WTC11 (cell line): ENCODE results near the gene B4GALT2. TPM values are rescaled to one million over a fixed set of nuclear protein-coding genes. Genes with fewer than 3 reads are reported as not detected.

Experiments used
- ATAC-seq: fragments of 200-7000 bp; cut with Tn5 transposase; 2 replicates; pipeline ENCODE4 v1.10.0; 2021; ENCODE audit warnings: mild to moderate bottlenecking, moderate library complexity
- CTCF ChIA-PET: fragments of 300-600 bp; sonication (Branson Sonifier 250); formaldehyde crosslinking; loops from one replicate; lab custom pipeline; 2021; ENCODE audit warnings: antibody characterized with exemption; lab: Charles Lee
- POLR2A ChIA-PET: fragments of 350-600 bp; sonication (Branson Sonifier 250); formaldehyde crosslinking; loops from one replicate; lab custom pipeline; 2021; ENCODE audit warnings: antibody characterized with exemption; lab: Charles Lee
- DNase-seq: peaks from one replicate; pipeline ENCODE4 v3.0.0; 2021; ENCODE audit warnings: low spot score
- H3K27ac Mint-ChIP-seq: 2 replicates; pipeline ENCODE4 v1.8.0; 2021; ENCODE audit warnings: mixed read lengths
- H3K27me3 Mint-ChIP-seq: 2 replicates; pipeline ENCODE4 v1.8.0; 2021; ENCODE audit warnings: low read depth, mild to moderate bottlenecking, moderate library complexity, mixed read lengths
- H3K36me3 Mint-ChIP-seq: 2 replicates; pipeline ENCODE4 v1.8.0; 2021; ENCODE audit warnings: mixed read lengths
- H3K4me1 Mint-ChIP-seq: 2 replicates; pipeline ENCODE4 v1.8.0; 2022; ENCODE audit warnings: mixed read lengths
- H3K4me3 Mint-ChIP-seq: 2 replicates; pipeline ENCODE4 v1.8.0; 2021; ENCODE audit warnings: mild to moderate bottlenecking, moderate library complexity, mixed read lengths
- H3K9me3 Mint-ChIP-seq: 2 replicates; pipeline ENCODE4 v1.8.0; 2021; ENCODE audit warnings: mixed read lengths
- FOXJ3 ChIP-seq: sonication (generic); formaldehyde crosslinking; IDR thresholded peaks from 2 replicates; pipeline ENCODE4 v1.9.0; 2021; ENCODE audit warnings: missing genetic modification reagents, mild to moderate bottlenecking, borderline replicate concordance
- GABPB1 ChIP-seq: sonication (generic); formaldehyde crosslinking; IDR thresholded peaks from 2 replicates; pipeline ENCODE4 v1.8.1; 2023; ENCODE audit warnings: mild to moderate bottlenecking, missing genetic modification reagents
- NFYB ChIP-seq: sonication (generic); formaldehyde crosslinking; conservative IDR thresholded peaks from 2 replicates; pipeline ENCODE4 v1.8.0; 2022; ENCODE audit warnings: low read depth, missing genetic modification reagents
- NR2C2 ChIP-seq: sonication (generic); formaldehyde crosslinking; IDR thresholded peaks from 2 replicates; pipeline ENCODE4 v1.8.0; 2022; ENCODE audit warnings: mild to moderate bottlenecking, missing genetic modification reagents
- RELA ChIP-seq: sonication (generic); formaldehyde crosslinking; IDR thresholded peaks from 2 replicates; pipeline ENCODE4 v1.8.1; 2022; ENCODE audit warnings: missing genetic modification reagents, mild to moderate bottlenecking, borderline replicate concordance
- SMAD4 ChIP-seq: sonication (generic); formaldehyde crosslinking; IDR thresholded peaks from 2 replicates; pipeline ENCODE4 v1.8.0; 2022; ENCODE audit warnings: mild to moderate bottlenecking, missing genetic modification reagents
- SP1 ChIP-seq: sonication (generic); formaldehyde crosslinking; conservative IDR thresholded peaks from 2 replicates; pipeline ENCODE4 v1.8.1; 2022; ENCODE audit warnings: missing genetic modification reagents
- TEAD1 ChIP-seq: sonication (generic); formaldehyde crosslinking; IDR thresholded peaks from 2 replicates; pipeline ENCODE4 v1.8.0; 2022; ENCODE audit warnings: mild to moderate bottlenecking, missing genetic modification reagents
- ZNF232 ChIP-seq: sonication (generic); formaldehyde crosslinking; IDR thresholded peaks from 2 replicates; pipeline ENCODE4 v1.8.0; 2022; ENCODE audit warnings: mild to moderate bottlenecking, missing genetic modification reagents
- ZNF416 ChIP-seq: fragments of 250-450 bp; sonication (Bioruptor Pico); IDR thresholded peaks from 2 replicates; pipeline ENCODE4 v1.9.0; 2021; ENCODE audit warnings: mild to moderate bottlenecking, inconsistent platforms
- total RNA-seq: library from RNA; stranded (reverse); gene quantifications from 3 replicates; pipeline ENCODE4 v1.2.3, GENCODE V29; 2021
- TF ChIP-seq, protein P1 (sequence below): sonication (generic); formaldehyde crosslinking; IDR thresholded peaks from 2 replicates; pipeline ENCODE4 v1.8.1; 2023; ENCODE audit warnings: mild to moderate bottlenecking, missing genetic modification reagents, moderate library complexity
- TF ChIP-seq, protein P2 (sequence below): sonication (generic); formaldehyde crosslinking; IDR thresholded peaks from 2 replicates; pipeline ENCODE4 v1.8.1; 2023; ENCODE audit warnings: mild to moderate bottlenecking, moderate library complexity, missing genetic modification reagents
- TF ChIP-seq, protein P3 (sequence below): sonication (generic); formaldehyde crosslinking; IDR thresholded peaks from 2 replicates; pipeline ENCODE4 v1.8.1; 2023; ENCODE audit warnings: mild to moderate bottlenecking, missing genetic modification reagents
- TF ChIP-seq, protein P4 (sequence below): sonication (generic); formaldehyde crosslinking; IDR thresholded peaks from 2 replicates; pipeline ENCODE4 v1.8.0; 2023; ENCODE audit warnings: missing genetic modification reagents
- TF ChIP-seq, protein P5 (sequence below): sonication (generic); formaldehyde crosslinking; IDR thresholded peaks from 2 replicates; pipeline ENCODE4 v1.8.0; 2022; ENCODE audit warnings: mild to moderate bottlenecking, missing genetic modification reagents

Gene B4GALT2
- total RNA-seq, 1 experiment from 2014 or later: 66.7 TPM

DNA sequence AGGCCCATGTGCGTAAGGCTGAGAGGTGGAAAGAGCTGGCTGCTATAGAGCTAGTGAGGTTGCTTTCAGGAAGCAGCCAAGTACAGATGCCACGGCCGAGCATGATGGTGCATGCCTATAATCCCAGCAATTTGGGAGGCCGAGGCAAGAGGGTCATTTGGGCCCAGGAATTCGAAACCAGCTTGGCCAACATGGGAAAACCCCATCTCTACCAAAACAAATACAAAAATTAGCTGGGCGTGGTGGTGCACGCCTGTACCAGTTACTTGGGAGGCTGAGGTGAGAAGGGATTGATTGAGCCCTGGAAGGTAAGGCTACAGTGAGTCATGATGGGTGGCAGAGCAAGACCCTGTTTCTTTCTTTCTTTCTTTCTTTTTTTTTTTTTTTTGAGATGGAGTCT lies 15.1 kb downstream of the B4GALT2 start (continued):
- TF ChIP-seq, protein P1, sequence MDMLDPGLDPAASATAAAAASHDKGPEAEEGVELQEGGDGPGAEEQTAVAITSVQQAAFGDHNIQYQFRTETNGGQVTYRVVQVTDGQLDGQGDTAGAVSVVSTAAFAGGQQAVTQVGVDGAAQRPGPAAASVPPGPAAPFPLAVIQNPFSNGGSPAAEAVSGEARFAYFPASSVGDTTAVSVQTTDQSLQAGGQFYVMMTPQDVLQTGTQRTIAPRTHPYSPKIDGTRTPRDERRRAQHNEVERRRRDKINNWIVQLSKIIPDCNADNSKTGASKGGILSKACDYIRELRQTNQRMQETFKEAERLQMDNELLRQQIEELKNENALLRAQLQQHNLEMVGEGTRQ (CRISPR knock-in tag): no peak
- no peak for TF ChIP-seq GABPB1 (CRISPR knock-in tag)
- no peak for TF ChIP-seq ZNF232 (CRISPR knock-in tag)
- TF ChIP-seq, protein P2, sequence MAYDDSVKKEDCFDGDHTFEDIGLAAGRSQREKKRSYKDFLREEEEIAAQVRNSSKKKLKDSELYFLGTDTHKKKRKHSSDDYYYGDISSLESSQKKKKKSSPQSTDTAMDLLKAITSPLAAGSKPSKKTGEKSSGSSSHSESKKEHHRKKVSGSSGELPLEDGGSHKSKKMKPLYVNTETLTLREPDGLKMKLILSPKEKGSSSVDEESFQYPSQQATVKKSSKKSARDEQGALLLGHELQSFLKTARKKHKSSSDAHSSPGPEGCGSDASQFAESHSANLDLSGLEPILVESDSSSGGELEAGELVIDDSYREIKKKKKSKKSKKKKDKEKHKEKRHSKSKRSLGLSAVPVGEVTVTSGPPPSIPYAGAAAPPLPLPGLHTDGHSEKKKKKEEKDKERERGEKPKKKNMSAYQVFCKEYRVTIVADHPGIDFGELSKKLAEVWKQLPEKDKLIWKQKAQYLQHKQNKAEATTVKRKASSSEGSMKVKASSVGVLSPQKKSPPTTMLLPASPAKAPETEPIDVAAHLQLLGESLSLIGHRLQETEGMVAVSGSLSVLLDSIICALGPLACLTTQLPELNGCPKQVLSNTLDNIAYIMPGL: no peak
- TF ChIP-seq, all 79 proteins: peak for 0

DNA sequence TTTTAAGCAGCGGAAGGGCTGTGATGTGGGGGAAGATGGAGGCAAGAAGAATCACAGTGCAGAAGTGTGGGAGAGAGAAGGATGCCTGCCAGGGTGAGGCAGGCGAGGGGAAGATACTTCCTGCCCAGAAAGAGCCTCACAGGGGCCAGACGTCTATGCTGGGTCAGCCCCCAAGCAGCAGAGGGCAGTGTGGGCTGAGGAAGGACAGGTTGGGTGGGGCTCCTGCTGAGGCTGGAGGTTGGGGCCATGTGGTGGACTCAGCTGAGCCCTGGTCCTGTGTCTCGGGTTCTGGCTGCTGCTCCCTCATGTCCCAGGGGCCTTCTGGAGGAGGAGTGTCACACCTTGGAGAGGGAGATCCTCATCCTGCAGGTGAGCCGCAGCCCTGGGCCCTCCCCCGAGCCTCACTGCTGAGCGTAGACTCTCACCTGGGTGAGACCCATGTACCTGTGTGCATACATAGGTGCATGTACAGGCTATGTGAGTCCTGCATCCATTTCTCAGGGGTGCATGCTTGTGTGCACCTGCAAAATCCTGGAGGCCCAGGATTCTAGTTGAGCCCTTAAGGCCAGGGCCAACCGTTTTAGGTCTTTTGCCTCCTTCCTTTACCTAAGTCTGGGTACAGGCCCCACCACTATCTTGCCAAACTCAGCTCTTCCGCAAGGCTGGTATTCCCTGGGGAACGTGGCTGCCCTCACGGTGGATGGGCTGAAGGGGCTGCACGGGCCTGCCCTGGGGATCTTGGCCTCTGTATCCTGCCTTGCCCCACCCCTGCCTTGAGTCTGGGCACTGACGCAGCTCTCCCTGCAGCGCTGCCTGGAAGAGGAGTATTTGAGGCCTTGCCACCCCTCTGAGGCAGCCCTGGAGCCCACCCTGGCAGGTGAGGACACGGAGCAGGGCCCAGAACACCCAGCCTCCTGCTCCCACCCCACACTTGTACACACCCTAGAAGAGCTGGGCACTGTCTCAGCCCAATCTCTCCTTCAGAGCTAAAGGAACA lies 16.1 kb downstream of the B4GALT2 start:
- peaks cover 25% of the 10 kb centered on the region for H3K4me1 Mint-ChIP-seq
- TF ChIP-seq FOXJ3 (no peak), TEAD1 (no peak), SP1 (CRISPR knock-in tag) (no peak), SMAD4 (no peak), NR2C2 (CRISPR knock-in tag) (no peak), NFYB (CRISPR knock-in tag) (no peak), RELA (CRISPR knock-in tag) (no peak)
- TF ChIP-seq, protein P3, sequence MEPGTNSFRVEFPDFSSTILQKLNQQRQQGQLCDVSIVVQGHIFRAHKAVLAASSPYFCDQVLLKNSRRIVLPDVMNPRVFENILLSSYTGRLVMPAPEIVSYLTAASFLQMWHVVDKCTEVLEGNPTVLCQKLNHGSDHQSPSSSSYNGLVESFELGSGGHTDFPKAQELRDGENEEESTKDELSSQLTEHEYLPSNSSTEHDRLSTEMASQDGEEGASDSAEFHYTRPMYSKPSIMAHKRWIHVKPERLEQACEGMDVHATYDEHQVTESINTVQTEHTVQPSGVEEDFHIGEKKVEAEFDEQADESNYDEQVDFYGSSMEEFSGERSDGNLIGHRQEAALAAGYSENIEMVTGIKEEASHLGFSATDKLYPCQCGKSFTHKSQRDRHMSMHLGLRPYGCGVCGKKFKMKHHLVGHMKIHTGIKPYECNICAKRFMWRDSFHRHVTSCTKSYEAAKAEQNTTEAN (CRISPR knock-in tag): no peak
- TF ChIP-seq, protein P4, sequence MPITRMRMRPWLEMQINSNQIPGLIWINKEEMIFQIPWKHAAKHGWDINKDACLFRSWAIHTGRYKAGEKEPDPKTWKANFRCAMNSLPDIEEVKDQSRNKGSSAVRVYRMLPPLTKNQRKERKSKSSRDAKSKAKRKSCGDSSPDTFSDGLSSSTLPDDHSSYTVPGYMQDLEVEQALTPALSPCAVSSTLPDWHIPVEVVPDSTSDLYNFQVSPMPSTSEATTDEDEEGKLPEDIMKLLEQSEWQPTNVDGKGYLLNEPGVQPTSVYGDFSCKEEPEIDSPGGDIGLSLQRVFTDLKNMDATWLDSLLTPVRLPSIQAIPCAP: no peak
- CTCF ChIA-PET: interaction anchor here (0.7 to 9.8 kb wide), 13 partner anchors 9 to 229 kb away, joined by 3 to 87 read pairs (median 5); partner anchors contain the start of gene ATP6V0B
- no peaks in the 10 kb centered on the region for H3K36me3 Mint-ChIP-seq
- no peaks in the 10 kb centered on the region for H3K9me3 Mint-ChIP-seq
- no peak overlapping the region for H3K27ac Mint-ChIP-seq
- peaks cover 14% of the 10 kb centered on the region for H3K27me3 Mint-ChIP-seq
- POLR2A ChIA-PET: interaction anchor here (0.6 to 1.2 kb wide), 2 partner anchors 36 to 41 kb away, joined by 3 to 4 read pairs; partner anchors contain the start of gene SLC6A9
- no peak overlapping the region for H3K4me3 Mint-ChIP-seq
- peak; percentile 74 for DNase-seq
- ATAC-seq: peak; percentile 66

DNA sequence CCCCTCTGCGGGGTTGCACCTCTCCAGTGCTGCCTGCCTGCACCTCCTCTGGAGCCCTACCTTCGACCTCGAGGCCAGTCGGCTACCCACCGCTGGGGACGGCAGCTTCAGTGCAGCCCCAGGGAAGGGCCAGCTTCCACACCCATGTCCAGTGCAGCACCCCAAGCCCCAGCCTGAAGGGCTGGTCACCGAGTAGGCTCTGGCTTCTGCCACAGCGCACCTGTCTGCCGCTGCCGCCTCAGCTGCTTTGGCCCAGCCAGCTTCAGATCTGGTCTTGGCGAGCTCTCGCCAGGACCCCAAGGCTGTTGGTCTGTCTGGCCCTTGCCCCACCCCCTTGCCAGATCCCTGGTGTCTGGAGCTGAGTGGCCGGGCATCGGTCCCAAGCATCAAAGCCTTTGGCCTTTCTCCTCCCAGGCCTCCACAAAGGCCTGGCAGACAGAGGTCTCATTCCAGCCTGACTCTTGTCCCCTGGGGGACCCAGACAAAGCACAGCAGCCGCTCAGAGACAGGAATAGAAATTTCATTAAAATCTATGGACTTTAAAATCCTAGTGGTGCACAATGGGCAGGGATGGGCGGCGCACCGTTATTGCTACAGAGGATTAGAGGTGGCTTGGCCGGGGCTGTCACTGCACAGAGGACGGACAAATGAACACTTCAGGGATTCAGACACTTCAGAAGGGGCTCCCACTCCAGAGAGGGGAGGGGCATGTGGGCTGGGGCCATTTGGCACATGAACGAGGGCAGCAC lies 17.1 kb downstream of the B4GALT2 start:
- CTCF ChIA-PET: interaction anchor here (0.7 to 9.8 kb wide), 7 partner anchors 8 to 107 kb away, joined by 3 to 87 read pairs (median 5); partner anchors contain the start of gene ATP6V0B

More for the DNA sequence above, 17.1 kb downstream of the B4GALT2 start:
- peaks cover 22% of the 10 kb centered on the region for H3K4me1 Mint-ChIP-seq
- no peak overlapping the region for H3K27ac Mint-ChIP-seq
- no peak for TF ChIP-seq ZNF416 (CRISPR knock-in tag)
- TF ChIP-seq, protein P5, sequence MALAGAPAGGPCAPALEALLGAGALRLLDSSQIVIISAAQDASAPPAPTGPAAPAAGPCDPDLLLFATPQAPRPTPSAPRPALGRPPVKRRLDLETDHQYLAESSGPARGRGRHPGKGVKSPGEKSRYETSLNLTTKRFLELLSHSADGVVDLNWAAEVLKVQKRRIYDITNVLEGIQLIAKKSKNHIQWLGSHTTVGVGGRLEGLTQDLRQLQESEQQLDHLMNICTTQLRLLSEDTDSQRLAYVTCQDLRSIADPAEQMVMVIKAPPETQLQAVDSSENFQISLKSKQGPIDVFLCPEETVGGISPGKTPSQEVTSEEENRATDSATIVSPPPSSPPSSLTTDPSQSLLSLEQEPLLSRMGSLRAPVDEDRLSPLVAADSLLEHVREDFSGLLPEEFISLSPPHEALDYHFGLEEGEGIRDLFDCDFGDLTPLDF (CRISPR knock-in tag): 0 out of 2 replicates have a peak, but pooled peaks have one; percentile 40
- TF ChIP-seq, all 79 proteins: peak for 1
- no peak for ATAC-seq
- no peak overlapping the region for H3K4me3 Mint-ChIP-seq
- H3K36me3 Mint-ChIP-seq: peaks cover 2% of the 10 kb centered on the region
- POLR2A ChIA-PET: no interaction called here
- DNase-seq: no peak
- no peaks in the 10 kb centered on the region for H3K9me3 Mint-ChIP-seq
- peaks cover 14% of the 10 kb centered on the region for H3K27me3 Mint-ChIP-seq
